8988T (cell line): ENCODE measurements around the gene TIMM23.
"Not testable (repeated sequence)": the region's sequence is repeated elsewhere in the genome, so short reads cannot be mapped to it uniquely, and the experiment has no call there.

ENCODE experiments used
- DNase-seq: peaks from one replicate; pipeline ENCODE4 v3.0.0; 2011

Gene TIMM23

GRCh38 chr10:45997994-45998763, 25.9 kb downstream of the TIMM23 start:
- DNase-seq = no peak

- DNase-seq = not testable (repeated sequence)
Measured at GRCh38 chr10:45999955-46000354, 27.7 kb downstream of the TIMM23 start.

- no peak for DNase-seq
Measured at GRCh38 chr10:46000538-46000937, 28.2 kb downstream of the TIMM23 start.

- no peak for DNase-seq
Measured at GRCh38 chr10:46001187-46001756, 29.0 kb downstream of the TIMM23 start.

GRCh38 chr10:46002189-46002687, 29.9 kb downstream of the TIMM23 start:
- DNase-seq = not testable (repeated sequence)

- no peak for DNase-seq
Measured at GRCh38 chr10:46002916-46003693, 30.8 kb downstream of the TIMM23 start.

GRCh38 chr10:46004963-46005362, 32.7 kb downstream of the TIMM23 start:
- no peak for DNase-seq

GRCh38 chr10:46005383-46005782, 33.1 kb downstream of the TIMM23 start:
- DNase-seq = no peak

- DNase-seq = no peak
Measured at GRCh38 chr10:46006219-46006618, 33.9 kb downstream of the TIMM23 start.

- no peak for DNase-seq
Measured at GRCh38 chr10:46012746-46013145, 40.5 kb downstream of the TIMM23 start.

GRCh38 chr10:46014206-46014605, 41.9 kb downstream of the TIMM23 start:
- DNase-seq = no peak

GRCh38 chr10:46014683-46015405, 42.6 kb downstream of the TIMM23 start:
- no peak for DNase-seq

GRCh38 chr10:46016190-46016589, 43.9 kb downstream of the TIMM23 start:
- no peak for DNase-seq

GRCh38 chr10:46016811-46017210, 44.5 kb downstream of the TIMM23 start:
- no peak for DNase-seq

- DNase-seq = no peak
Measured at GRCh38 chr10:46017733-46018132, 45.4 kb downstream of the TIMM23 start.

GRCh38 chr10:46018453-46019176, 46.3 kb downstream of the TIMM23 start:
- no peak for DNase-seq

- no peak for DNase-seq
Measured at GRCh38 chr10:46019177-46019528, 46.9 kb downstream of the TIMM23 start.

- no peak for DNase-seq
Measured at GRCh38 chr10:46019569-46020343, 47.5 kb downstream of the TIMM23 start.

- DNase-seq = no peak
Measured at GRCh38 chr10:46020344-46020657, 48.0 kb downstream of the TIMM23 start.

GRCh38 chr10:46022978-46023702, 50.9 kb downstream of the TIMM23 start:
- peak; percentile 61 for DNase-seq

GRCh38 chr10:46024948-46025347, 52.7 kb downstream of the TIMM23 start:
- DNase-seq = no peak
